Measurements from ENCODE around the gene PSMD1. TPM values are rescaled to one million over a fixed set of nuclear protein-coding genes. Genes with fewer than 3 reads are reported as not detected.
A peak's percentile ranks its signal among the peaks of the same experiment; 100 is the strongest.

PSMD1 gene
- total RNA-seq, 2 experiments from 2014 or later, result 27.9 to 31.3 TPM

GRCh38 chr2:231128541-231128940 is 71.9 kb downstream of the PSMD1 start:
- Mint-ChIP-seq H3K9me3 (no peaks in the 10 kb centered on the region), H3K36me3 (ENCODE audit: low read depth) (no peaks in the 10 kb centered on the region), H3K4me1 (ENCODE audit: low read depth) (peaks cover 37% of the 10 kb centered on the region), H3K27ac (peak overlapping the region; percentile 66), H3K4me3 (no peak overlapping the region), H3K27me3 (no peaks in the 10 kb centered on the region)
- no peak for DNase-seq
- TF ChIP-seq CTCF (IDR thresholded peaks at IDR 0.05), result no peak
- intact Hi-C loops (cut with DNase I, micrococcal nuclease), result no loop called here
- Histone ChIP-seq H3K27me3 (ENCODE audit: control insufficient read depth in 1 of 2, insufficient read depth in 2 of 2, low read length in 2 of 2) (no peaks in the 10 kb centered on the region), H3K9me3 (ENCODE audit: control insufficient read depth in 1 of 2, insufficient read depth in 1 of 2, low read length in 2 of 2) (no peaks in the 10 kb centered on the region), H3K4me1 (ENCODE audit: insufficient read depth, low read length) (no peaks in the 10 kb centered on the region), H3K4me3 (ENCODE audit: low read length) (no peak overlapping the region), H3K36me3 (ENCODE audit: insufficient read depth, low read length) (no peaks in the 10 kb centered on the region), H3K27ac (ENCODE audit: low read depth in 1 of 2, low read length in 2 of 2) (no peak overlapping the region)
- ChIA-PET CTCF (no interaction called here), POLR2A (interaction anchor here (1.4 to 2.4 kb wide), 2 partner anchors 8 to 336 kb away, joined by 3 to 8 read pairs; partner anchors contain the start of gene NCL)
- ATAC-seq (ENCODE audit: poor library complexity), result peak; percentile 64

GRCh38 chr2:231129216-231129615 is 72.5 kb downstream of the PSMD1 start:
- no peaks in the 10 kb centered on the region for H3K4me1 ChIP-seq (ENCODE audit: insufficient read depth, low read length)
- H3K4me3 ChIP-seq (ENCODE audit: low read length), result no peak overlapping the region
- no peaks in the 10 kb centered on the region for H3K36me3 Mint-ChIP-seq (ENCODE audit: low read depth)
- no peaks in the 10 kb centered on the region for H3K9me3 Mint-ChIP-seq
- no peaks in the 10 kb centered on the region for H3K27me3 Mint-ChIP-seq
- no peak overlapping the region for H3K27ac Mint-ChIP-seq
- H3K27me3 ChIP-seq (ENCODE audit: control insufficient read depth in 1 of 2, insufficient read depth in 2 of 2, low read length in 2 of 2), result no peaks in the 10 kb centered on the region
- ChIA-PET POLR2A (interaction anchor here (2.4 kb wide), 1 partner anchor 9 kb away, joined by 8 read pairs; no protein-coding TSS in a partner anchor), CTCF (interaction anchor here (1.1 kb wide), 2 partner anchors 19 to 25 kb away, joined by 3 to 4 read pairs; no protein-coding TSS in a partner anchor)
- no peak for TF ChIP-seq CTCF (IDR thresholded peaks at IDR 0.05)
- H3K36me3 ChIP-seq (ENCODE audit: insufficient read depth, low read length), result no peaks in the 10 kb centered on the region
- intact Hi-C loops (cut with DNase I, micrococcal nuclease), result no loop called here
- H3K9me3 ChIP-seq (ENCODE audit: control insufficient read depth in 1 of 2, insufficient read depth in 1 of 2, low read length in 2 of 2), result no peaks in the 10 kb centered on the region
- no peak overlapping the region for H3K27ac ChIP-seq (ENCODE audit: low read depth in 1 of 2, low read length in 2 of 2)
- no peak overlapping the region for H3K4me3 Mint-ChIP-seq
- no peak for ATAC-seq (ENCODE audit: poor library complexity)
- H3K4me1 Mint-ChIP-seq (ENCODE audit: low read depth), result peaks cover 34% of the 10 kb centered on the region
- DNase-seq, result no peak

GRCh38 chr2:231130336-231131056 is 73.8 kb downstream of the PSMD1 start:
- Histone ChIP-seq H3K36me3 (ENCODE audit: insufficient read depth, low read length) (no peaks in the 10 kb centered on the region), H3K27me3 (ENCODE audit: control insufficient read depth in 1 of 2, insufficient read depth in 2 of 2, low read length in 2 of 2) (no peaks in the 10 kb centered on the region), H3K4me1 (ENCODE audit: insufficient read depth, low read length) (no peaks in the 10 kb centered on the region), H3K27ac (ENCODE audit: low read depth in 1 of 2, low read length in 2 of 2) (no peak overlapping the region), H3K4me3 (ENCODE audit: low read length) (no peak overlapping the region), H3K9me3 (ENCODE audit: control insufficient read depth in 1 of 2, insufficient read depth in 1 of 2, low read length in 2 of 2) (no peaks in the 10 kb centered on the region)
- DNase-seq (no peak), ATAC-seq (ENCODE audit: poor library complexity) (no peak)
- no peak for TF ChIP-seq CTCF (IDR thresholded peaks at IDR 0.05)
- Mint-ChIP-seq H3K9me3 (no peaks in the 10 kb centered on the region), H3K27ac (no peak overlapping the region), H3K4me1 (ENCODE audit: low read depth) (peaks cover 23% of the 10 kb centered on the region), H3K4me3 (no peak overlapping the region), H3K36me3 (ENCODE audit: low read depth) (no peaks in the 10 kb centered on the region), H3K27me3 (no peaks in the 10 kb centered on the region)
- intact Hi-C loops (cut with DNase I, micrococcal nuclease), result no loop called here
- CTCF ChIA-PET, result interaction anchor here (1.1 kb wide), 2 partner anchors 18 to 27 kb away, joined by 3 to 4 read pairs; no protein-coding TSS in a partner anchor
- POLR2A ChIA-PET, result interaction anchor here (2.4 kb wide), 1 partner anchor 10 kb away, joined by 8 read pairs; no protein-coding TSS in a partner anchor

Data from CD4-positive, alpha-beta T cell (primary cell).